ENCODE measurements around the gene STMN1.

GRCh38 chr1:25881266-25881665, 25.0 kb downstream of the STMN1 start:
- no peak for TF ChIP-seq POLR2A (IDR thresholded peaks at IDR 0.05; ENCODE audit: low read depth, low read length)
- TF ChIP-seq POLR2AphosphoS5 (IDR thresholded peaks at IDR 0.05; ENCODE audit: low read depth, low read length), result no peak
- no peak for TF ChIP-seq TAF1 (IDR thresholded peaks at IDR 0.05; ENCODE audit: borderline replicate concordance, low read depth, low read length)

Data from GM12892 (cell line).